ENCODE results near the gene ZSWIM1. TPM values are rescaled to one million over a fixed set of nuclear protein-coding genes. Genes with fewer than 3 reads are reported as not detected.
A peak's percentile ranks its signal among the peaks of the same experiment; 100 is the strongest.

The ZSWIM1 gene
- total and polyA plus RNA-seq, 2 of the 13 experiments (the other 11 are each of a cell fraction or from before 2014, with no cell fraction given): 9.5 to 11.7 TPM

DNA sequence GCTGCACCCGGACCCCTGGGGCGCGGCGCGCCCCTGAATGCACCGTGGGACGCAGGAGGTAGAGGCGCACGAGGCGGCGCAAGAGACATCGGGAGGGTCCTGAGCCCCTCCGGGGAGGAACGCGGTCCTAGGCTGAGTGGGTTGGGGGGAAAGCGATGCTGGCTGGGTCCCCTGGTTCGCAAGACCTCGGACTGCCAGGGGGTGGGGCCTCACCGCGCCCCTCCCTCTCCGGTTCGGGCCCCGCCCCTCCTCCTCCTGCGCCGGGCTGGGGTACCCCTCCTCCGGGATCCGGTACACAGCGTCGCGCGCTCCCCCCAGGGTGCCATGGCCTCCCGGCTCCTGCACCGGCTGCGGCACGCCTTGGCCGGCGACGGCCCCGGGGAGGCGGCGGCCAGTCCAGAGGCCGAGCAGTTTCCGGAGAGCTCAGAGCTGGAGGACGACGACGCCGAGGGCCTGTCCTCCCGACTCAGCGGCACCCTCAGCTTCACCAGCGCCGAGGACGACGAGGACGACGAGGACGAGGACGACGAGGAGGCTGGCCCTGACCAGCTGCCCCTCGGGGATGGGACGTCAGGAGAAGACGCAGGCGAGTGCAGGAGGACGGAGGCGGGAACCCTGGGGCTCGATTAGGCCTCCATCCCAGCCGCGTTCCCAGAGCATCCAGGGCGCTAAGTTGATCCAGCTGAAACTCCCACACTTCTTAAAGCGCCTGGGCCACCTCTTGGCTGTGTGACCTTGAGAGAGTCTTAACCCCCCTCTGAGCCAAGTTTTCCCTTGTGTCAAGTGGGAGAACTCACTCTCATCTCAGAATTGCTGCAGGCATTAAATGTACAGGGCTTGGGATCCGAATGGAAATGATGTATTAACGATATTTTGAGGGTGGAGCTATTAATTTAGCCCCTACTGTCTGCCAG lies 46.9 kb upstream of the ZSWIM1 start (continued):
- no peak; the same call in 1 of the 2 replicates for TF ChIP-seq ZNF33B (CRISPR knock-in tag; IDR thresholded peaks at IDR 0.05)
- no peak for TF ChIP-seq SRSF4 (IDR thresholded peaks at IDR 0.05; ENCODE audit: low read depth, low read length, poor library complexity, severe bottlenecking)
- peak; percentile 51 for TF ChIP-seq ATF7-NPFF (CRISPR knock-in tag; IDR thresholded peaks at IDR 0.05; ENCODE audit: low read depth)
- no peak for TF ChIP-seq NR2F6 (IDR thresholded peaks at IDR 0.05)
- TF ChIP-seq NR2F6 (CRISPR knock-in tag; IDR thresholded peaks at IDR 0.05): peak; percentile 23; the same call in 1 of the 2 replicates
- peak; percentile 79; the same call in 1 of the 2 replicates for TF ChIP-seq GABPB1 (CRISPR knock-in tag; IDR thresholded peaks at IDR 0.05)
- TF ChIP-seq, protein P1, sequence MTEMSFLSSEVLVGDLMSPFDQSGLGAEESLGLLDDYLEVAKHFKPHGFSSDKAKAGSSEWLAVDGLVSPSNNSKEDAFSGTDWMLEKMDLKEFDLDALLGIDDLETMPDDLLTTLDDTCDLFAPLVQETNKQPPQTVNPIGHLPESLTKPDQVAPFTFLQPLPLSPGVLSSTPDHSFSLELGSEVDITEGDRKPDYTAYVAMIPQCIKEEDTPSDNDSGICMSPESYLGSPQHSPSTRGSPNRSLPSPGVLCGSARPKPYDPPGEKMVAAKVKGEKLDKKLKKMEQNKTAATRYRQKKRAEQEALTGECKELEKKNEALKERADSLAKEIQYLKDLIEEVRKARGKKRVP (CRISPR knock-in tag; IDR thresholded peaks at IDR 0.05): no peak; a peak in 1 of 4 replicates
- no peak for TF ChIP-seq ZNF660 (CRISPR knock-in tag; IDR thresholded peaks at IDR 0.05; ENCODE audit: borderline replicate concordance, low read depth)
- no peak for TF ChIP-seq ZMAT5 (CRISPR knock-in tag; IDR thresholded peaks at IDR 0.05; ENCODE audit: borderline replicate concordance, low read depth)
- TF ChIP-seq MIER3 (CRISPR knock-in tag; IDR thresholded peaks at IDR 0.05; ENCODE audit: borderline replicate concordance): peak; percentile 37; the same call in 1 of the 2 replicates
- no peak for TF ChIP-seq FOXJ3 (CRISPR knock-in tag; IDR thresholded peaks at IDR 0.05; ENCODE audit: borderline replicate concordance)
- no peak for TF ChIP-seq KLF15 (CRISPR knock-in tag; IDR thresholded peaks at IDR 0.05; ENCODE audit: borderline replicate concordance)
- TF ChIP-seq, protein P2, sequence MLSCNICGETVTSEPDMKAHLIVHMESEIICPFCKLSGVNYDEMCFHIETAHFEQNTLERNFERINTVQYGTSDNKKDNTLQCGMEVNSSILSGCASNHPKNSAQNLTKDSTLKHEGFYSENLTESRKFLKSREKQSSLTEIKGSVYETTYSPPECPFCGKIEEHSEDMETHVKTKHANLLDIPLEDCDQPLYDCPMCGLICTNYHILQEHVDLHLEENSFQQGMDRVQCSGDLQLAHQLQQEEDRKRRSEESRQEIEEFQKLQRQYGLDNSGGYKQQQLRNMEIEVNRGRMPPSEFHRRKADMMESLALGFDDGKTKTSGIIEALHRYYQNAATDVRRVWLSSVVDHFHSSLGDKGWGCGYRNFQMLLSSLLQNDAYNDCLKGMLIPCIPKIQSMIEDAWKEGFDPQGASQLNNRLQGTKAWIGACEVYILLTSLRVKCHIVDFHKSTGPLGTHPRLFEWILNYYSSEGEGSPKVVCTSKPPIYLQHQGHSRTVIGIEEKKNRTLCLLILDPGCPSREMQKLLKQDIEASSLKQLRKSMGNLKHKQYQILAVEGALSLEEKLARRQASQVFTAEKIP (CRISPR knock-in tag; IDR thresholded peaks at IDR 0.05; ENCODE audit: borderline replicate concordance): no peak
- TF ChIP-seq ZFAT (CRISPR knock-in tag; conservative IDR thresholded peaks at IDR 0.05): no peak
- TF ChIP-seq TEAD2 (CRISPR knock-in tag; IDR thresholded peaks at IDR 0.05): peak; percentile 16
- TF ChIP-seq RFX1 (IDR thresholded peaks at IDR 0.05): no peak
- no peak for TF ChIP-seq MIXL1 (CRISPR knock-in tag; IDR thresholded peaks at IDR 0.05)
- no peak; the same call in 1 of the 2 replicates for TF ChIP-seq ZNF460 (CRISPR knock-in tag; IDR thresholded peaks at IDR 0.05; ENCODE audit: borderline replicate concordance)
- TF ChIP-seq, protein P3, sequence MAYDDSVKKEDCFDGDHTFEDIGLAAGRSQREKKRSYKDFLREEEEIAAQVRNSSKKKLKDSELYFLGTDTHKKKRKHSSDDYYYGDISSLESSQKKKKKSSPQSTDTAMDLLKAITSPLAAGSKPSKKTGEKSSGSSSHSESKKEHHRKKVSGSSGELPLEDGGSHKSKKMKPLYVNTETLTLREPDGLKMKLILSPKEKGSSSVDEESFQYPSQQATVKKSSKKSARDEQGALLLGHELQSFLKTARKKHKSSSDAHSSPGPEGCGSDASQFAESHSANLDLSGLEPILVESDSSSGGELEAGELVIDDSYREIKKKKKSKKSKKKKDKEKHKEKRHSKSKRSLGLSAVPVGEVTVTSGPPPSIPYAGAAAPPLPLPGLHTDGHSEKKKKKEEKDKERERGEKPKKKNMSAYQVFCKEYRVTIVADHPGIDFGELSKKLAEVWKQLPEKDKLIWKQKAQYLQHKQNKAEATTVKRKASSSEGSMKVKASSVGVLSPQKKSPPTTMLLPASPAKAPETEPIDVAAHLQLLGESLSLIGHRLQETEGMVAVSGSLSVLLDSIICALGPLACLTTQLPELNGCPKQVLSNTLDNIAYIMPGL (CRISPR knock-in tag; IDR thresholded peaks at IDR 0.05; ENCODE audit: borderline replicate concordance in 1 of 2, low read depth in 1 of 2): no peak; a peak in 1 of 4 replicates
- TF ChIP-seq NFE2 (CRISPR knock-in tag; IDR thresholded peaks at IDR 0.05): no peak
- TF ChIP-seq ZFP82 (CRISPR knock-in tag; IDR thresholded peaks at IDR 0.05; ENCODE audit: borderline replicate concordance): peak; percentile 83; the same call in 1 of the 2 replicates
- TF ChIP-seq ZNF232 (CRISPR knock-in tag; IDR thresholded peaks at IDR 0.05; ENCODE audit: borderline replicate concordance): 0 out of 2 replicates have a peak, but pooled peaks have one; percentile 43
- no peak for TF ChIP-seq RAD51 (IDR thresholded peaks at IDR 0.05; ENCODE audit: borderline replicate concordance)
- peak; percentile 47; the same call in 1 of the 2 replicates for TF ChIP-seq PITX1 (CRISPR knock-in tag; IDR thresholded peaks at IDR 0.05)
- 0 out of 2 replicates have a peak, but pooled peaks have one; percentile 66 for TF ChIP-seq ZNF546 (CRISPR knock-in tag; conservative IDR thresholded peaks at IDR 0.05)
